Measurements from ENCODE around the gene IRS1.

IRS1 gene

GRCh38 chr2:226754821-226755604, 44.6 kb downstream of the IRS1 start:
- DNase-seq, result no peak

DNA sequence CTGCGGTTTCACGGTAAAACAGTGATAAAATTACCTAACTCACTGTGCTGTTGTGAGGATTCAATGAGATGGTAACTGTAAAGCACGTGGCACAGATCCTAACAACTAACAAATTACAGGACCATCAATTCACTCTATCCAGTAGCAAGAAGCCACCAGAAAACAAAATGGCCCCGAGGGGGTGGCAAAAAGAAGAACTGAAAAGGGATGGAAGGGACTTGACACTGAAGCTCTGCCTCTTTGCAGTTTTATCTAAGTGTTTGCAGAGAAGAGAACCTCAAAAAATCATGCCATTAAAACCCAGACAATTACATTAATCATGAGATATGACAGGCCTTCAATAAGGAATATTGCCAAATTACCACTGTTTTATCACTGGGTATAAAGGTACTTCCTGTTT, 46.7 kb downstream of the IRS1 start:
- no peak for DNase-seq

GRCh38 chr2:226747288-226747687, 52.3 kb downstream of the IRS1 start:
- no peak for DNase-seq

- DNase-seq, result no peak
Measured at GRCh38 chr2:226746196-226746800, 53.3 kb downstream of the IRS1 start.

DNA sequence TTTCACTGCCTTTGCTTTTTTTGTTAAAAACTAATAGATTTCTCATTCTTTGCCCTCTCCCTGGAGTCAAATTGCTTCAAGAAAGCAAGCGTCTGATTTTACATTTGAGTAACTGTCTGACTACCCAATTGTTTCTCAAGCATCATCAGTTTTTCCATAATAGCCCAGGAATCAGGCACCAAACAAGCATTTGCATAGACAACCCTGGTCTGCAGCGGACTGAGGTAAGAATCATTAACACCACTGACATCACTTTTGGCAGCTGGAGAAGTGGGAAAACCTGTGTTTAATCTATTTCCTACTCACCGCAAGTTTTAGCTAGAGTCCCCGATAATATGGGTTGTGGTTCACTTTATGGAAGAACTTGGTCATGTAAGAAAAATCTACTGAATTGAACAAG, 55.7 kb downstream of the IRS1 start:
- no peak for DNase-seq

DNA sequence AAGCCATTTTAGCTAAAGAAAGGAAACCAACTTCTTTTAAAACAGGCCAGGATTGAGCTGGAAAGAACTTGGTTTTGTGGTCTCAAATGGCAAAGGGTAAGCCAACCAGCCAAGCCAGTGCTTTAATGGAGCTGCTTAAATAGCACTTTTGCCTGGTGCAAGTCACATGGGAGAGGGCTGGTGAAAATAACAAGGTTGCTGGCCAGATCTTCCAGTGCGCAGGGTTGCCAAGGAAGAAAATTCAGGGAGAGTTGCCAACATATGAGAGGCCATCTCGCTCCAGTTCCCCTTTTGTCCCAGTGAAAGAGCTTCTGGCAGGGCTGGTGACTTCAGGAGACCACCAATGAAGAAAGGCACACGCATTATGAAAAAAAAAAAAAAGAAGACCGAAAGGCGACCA, 57.3 kb downstream of the IRS1 start:
- no peak for DNase-seq

- DNase-seq, result no peak
Measured at GRCh38 chr2:226740039-226740648, 59.5 kb downstream of the IRS1 start.

DNA sequence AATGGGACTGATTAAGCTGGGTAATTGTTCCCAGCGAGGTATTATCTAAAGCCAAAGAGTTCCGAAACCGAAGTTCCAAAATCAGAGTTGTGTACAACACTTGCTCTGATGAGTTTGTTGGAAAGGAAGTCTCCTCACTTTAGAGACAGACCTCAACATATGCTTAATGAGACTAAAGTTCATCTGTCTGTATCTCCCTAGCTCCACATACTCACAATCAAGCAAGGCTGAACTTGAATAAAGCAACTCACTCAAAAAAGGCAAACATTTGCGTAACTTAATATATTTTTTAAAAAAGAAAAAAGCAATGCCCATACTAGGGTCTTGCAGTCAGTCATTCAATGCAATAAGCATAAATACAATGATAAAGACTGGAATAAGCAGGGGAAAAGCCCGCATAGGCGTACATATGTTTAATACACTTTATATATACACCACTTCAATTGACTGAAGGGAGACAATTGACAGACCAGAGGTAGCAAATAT, 60.0 kb downstream of the IRS1 start:
- no peak for DNase-seq

DNA sequence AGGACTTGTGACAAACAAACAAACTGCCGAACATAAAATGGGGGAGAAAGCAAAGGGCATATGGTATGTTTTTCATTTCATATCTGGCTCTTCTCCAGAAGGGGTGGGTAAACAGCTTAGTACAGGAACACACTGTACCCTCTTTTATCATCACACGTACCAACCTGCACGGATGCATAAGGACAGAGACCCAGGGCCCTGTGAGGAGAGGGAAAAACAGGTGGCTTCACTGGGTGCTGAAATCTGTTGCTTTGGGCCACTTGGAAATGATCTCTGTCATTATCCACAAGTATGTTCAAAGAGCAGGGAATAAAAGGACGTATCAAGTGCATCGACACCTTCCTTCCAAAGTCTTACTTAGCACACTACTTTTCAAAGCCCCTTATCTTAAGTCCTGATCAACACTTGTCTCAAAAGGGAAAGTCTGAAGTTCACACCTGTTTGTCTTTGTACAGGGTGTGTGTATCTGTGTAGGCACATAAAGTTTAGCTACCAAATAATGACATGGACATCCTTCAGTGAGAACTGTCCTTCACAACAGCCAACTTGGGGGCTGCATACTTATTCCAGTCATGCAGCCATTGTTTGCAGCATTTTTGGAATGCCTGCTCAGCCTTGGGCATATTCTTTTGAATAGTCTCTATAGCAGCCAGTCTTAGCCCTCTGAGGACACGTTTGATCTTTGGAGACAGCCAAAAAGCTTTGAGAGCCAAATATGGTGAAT, 60.6 kb downstream of the IRS1 start:
- no peak for DNase-seq

DNA sequence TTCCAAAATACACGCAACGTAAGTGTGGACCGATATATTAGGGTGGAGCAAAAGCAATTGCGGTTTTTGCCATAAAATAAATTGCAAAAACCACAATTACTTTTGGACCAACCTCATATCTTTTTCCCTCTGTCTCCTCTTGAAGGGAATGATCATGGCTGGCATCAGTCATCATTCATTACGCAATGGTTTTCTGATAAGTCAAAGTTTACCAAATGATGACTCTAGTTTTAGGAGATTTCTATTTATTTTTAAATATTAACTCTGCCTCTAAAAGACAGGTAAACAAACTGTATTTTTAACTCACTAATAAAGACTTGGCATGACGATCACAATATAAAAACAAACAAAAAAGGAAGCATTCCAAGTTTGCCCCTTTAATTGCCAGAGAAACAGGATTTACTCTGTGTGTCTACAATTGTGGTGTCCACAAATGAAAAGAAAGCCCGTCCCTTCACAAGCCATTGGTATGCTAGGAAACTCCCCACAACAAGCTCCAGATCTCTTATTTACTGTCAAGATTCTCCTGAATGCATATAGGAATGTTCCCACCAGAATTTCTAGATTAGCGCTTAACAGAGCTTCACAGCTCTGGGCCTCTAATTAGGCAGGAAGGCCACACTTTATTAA, 61.3 kb downstream of the IRS1 start:
- no peak for DNase-seq

DNA sequence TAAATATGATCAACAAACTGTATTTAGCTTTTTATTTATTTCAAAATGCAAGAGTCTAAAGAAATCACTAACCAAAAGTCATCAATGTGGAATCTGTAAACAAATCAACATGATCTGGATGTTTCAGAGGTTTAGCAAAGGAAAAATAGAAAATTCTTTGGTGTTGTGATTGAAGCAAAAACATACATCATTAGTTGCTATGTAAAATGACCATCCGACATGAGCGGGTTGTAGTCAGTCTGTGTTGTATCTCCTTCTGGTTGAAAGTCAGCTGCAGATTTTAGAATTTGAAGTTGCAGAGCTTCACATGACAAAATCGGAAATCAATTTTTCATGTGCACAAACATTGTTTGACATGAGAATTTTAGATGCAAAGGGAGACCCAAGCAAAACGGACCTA, 63.2 kb downstream of the IRS1 start:
- DNase-seq, result no peak

GRCh38 chr2:226733927-226734564, 65.6 kb downstream of the IRS1 start:
- no peak for DNase-seq

GRCh38 chr2:226733189-226733858, 66.3 kb downstream of the IRS1 start:
- DNase-seq, result no peak

GRCh38 chr2:226732478-226733188, 67.0 kb downstream of the IRS1 start:
- DNase-seq, result no peak

DNA sequence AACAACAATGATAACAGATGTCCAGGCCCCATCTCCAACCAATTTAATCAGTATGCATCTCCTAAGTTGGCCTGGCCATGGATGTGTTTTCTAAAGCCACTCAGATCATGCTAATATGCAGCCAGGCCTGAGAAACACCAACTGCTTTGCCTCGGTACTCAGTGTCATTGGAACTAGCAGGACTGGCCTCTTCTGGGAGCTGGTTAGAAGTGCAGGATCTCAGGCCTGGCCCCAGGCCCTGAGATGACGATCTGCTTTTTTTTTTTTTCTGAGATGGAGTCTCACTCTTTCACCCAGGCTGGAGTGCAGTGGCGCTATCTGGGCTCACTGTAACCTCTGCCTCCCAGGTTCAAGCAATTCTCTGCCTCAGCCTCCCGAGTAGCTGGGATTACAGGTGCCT, 69.1 kb downstream of the IRS1 start:
- no peak for DNase-seq

DNA sequence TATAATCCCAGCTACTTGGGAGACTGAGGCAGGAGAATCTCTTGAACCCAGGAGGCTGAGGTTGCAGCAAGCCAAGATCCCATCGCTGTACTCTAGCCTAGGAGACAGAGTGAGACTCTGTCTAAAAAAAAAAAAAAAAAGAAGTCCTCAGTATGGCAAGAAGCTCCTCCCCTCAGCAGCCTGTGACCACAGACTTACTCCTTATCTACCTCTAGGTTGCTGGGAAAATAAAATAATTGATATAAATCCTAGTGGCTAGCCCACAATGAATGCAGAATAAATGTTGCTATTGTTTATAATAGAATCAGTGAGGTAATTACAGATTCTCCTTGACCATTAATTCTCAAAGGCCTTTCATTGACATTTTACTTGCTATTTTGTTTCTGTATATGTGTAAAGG, 70.6 kb downstream of the IRS1 start:
- DNase-seq, result no peak

DNA sequence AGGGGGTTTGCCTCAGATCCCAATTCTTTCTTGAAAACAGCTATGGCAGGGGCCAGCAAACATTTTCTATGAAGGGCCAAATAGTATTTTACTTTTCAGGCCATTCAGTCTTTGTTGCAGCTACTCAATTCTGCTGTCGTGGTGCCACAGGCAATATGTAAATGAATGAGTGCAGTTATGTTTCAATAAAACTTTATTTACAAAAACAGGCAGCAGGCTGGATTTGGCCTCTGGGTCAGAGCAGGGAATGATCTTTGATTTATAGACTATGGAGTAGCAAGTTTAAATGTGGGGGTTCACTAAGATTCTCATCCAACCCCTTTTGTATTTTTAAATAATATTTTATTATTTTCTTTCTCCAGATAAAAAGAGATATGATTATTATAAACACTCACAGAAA, 72.4 kb downstream of the IRS1 start:
- no peak for DNase-seq

DNA sequence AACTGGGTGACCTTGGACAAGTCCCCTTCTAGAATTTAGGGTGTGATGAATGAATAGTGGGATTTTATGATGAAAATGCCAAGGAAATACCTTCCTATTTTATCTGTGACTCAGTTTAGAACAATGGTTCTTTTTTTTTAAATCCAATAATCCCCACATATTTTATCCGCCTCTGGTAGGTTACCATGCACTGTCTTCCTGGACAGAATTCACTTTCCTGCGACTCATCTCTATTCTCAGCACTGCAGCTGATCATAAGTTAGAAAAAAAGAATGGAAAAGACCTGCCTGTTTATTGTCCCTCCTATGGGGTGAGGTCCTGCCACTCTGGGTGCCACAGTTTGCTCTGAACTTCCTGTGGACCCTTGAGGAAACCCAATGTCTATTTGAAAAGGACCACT, 73.1 kb downstream of the IRS1 start:
- no peak for DNase-seq

DNA sequence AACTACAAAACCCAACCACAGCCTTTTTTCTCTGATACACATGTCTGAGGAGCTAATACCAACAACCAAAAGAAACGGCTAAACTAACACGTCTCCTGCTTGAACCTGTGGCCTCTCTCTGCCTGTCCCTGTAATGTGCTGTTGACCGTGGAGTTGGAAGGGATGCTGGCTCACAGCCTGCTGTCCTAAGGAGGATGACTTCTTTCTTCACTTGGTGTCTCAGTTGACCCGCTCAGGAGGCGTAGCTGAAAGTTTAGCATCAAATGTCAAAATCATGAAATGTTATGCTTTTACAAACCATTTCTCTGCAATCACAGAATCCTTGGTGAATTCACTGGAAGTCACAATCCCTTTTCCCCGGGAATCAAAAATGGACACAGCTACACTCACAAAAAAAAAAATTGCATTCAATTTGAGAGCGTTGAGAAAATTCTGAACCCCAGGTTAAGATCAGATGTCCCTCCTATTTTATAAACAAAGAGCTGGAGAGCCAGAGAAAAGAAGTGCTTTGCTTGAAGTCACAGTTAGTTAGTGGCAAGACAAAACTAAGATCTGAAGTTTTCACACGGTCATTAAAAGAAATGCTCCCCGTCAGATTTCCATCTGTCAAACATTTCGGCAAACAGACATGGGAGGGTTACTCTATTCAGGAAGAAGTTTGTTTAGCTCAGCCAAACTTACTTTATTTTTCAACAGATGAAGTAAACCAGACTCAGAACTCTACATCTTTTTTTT, 74.3 kb downstream of the IRS1 start:
- DNase-seq, result no peak

- DNase-seq, result no peak
Measured at GRCh38 chr2:226721541-226721940, 78.1 kb downstream of the IRS1 start.

DNA sequence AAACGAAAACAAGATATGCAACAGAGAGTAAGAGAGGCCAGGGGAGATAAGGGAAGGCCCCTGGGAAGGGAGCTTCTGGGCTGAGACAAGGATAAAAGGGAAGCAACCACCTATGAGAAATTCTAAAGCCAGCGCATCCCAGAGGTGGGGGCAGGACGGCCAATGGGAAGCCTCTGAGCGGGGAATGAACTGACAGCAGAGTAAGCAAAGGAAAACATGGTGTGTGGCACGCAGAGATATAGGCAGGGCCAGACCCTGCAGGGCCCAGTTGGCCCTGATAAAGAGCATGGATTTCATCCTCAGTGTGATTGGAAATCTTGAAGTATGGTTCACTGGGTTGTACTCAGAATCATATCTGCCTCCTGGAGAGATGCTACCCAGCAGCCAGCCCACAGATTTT, 78.7 kb downstream of the IRS1 start:
- no peak for DNase-seq
